GM18508 (cell line): ENCODE measurements around the gene PHACTR3.

ENCODE experiments used
- ATAC-seq: cut with Tn5 transposase; IDR thresholded peaks from one replicate; pipeline ENCODE4 v1.9.1; 2021; ENCODE audit warnings: moderate number of reproducible peaks; ENCODE audit not compliant: insufficient read depth, unreplicated experiment

PHACTR3 gene

DNA sequence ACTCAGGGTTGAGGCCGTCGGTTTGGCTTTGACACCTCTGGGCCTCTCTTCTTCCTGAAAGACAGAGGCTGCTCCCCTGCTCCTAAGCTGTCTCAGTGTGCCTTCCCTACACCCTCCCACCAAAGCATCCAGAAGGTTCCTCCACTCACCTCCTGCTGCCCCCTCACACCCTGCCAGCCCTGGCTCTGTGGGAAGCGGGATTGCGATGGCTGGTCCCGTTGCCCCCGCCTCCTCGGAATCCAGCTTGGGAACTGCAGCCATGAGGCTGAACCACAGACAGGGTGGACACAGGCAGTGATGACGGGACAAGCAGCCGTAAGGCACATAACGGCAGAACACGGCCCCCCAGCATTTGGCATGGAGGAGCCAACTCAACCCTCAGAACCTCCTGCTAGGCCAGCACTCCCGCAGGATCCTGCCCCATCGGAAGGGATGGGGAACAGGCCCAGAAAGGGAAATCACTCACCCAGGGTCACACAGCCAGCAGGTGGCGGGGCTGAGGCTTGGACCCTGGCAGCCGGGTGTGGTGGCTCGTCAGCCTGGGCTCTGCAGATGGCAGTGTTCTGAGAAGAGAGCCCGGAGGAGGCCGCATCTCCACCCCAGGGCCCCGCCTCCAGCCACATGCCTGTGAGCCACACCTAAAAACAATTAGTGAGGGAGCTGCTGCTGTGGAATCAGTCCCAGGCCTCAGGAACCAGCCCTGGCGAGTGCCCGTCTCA, 139.6 kb downstream of the PHACTR3 start:
- no peak for ATAC-seq

DNA sequence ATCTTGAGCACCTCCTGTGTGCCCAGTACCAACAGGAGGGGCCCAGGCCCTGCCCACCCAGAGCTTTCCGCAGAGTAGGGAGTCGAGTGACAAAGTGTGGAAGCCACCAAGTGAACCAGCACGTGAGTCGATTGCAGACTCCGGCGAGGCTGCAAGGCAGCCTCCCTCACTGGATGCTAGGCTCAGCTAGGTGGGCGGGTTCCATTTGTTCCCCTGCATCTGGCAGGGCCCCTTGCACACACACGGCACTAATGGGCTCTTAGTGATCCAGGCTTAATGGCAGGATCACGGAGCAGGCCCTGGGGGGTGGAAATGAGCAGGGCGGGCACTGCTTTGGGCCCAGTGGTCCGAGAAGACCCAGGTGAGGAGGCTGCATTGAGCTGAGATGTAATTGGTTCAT, 140.4 kb downstream of the PHACTR3 start:
- no peak for ATAC-seq

DNA sequence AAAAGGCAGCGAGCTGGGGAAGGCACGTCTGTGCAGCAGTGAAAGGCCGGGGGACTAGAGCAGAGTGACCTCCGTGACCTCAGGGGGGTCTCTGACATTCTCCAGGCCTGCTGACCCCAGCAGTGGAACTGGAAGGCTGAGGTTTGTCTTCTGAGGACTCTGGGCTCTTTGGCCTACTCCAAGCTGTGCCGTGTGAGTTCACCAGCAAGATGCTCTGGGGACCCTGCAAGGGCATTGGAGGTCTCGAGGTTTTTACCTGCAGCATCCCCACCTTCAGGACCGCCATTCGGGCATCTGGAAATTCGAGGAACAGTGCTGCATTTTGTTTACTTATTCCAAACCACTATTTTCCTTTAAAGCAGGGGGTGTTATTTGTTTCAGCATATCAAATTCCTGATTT, 140.9 kb downstream of the PHACTR3 start:
- ATAC-seq, result no peak

DNA sequence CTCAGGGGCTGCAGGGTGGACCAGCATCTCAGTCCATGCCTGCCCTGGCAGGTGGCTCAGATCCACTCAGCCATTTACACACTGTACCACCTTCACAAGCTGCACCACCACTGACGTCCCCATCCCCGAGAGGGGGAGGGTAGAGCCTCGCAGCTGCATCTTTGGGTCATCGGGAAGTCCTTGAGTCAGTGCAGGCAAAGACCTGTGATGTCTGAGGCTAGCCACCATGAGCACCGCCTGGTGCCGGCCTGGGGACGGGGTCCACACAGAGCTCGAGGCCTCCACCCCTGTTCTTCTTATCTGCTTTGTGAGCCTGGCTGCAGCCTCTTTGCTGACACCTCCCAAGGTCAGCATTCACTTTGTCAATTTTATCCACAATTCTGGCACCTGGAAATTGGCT, 141.4 kb downstream of the PHACTR3 start:
- no peak for ATAC-seq

DNA sequence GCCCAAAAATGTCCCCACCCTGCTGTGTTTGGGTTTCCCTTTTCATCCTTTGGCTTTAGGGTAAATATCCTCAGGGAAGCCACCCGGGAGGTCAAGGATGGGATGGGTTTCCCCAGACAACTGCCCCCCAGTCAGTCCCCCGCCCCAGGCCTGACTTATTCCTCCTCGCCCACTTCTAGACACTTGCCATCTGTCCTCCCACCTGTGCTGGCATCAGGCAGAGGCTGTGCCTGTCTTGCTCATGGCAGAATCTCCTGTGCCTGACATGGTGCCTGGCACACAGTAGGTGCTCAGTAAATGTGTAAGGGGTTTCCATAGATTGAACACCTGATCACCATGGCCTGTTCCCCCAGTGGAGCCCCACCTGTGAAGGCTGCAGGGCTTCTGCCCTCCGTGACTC, 141.8 kb downstream of the PHACTR3 start:
- ATAC-seq, result no peak

DNA sequence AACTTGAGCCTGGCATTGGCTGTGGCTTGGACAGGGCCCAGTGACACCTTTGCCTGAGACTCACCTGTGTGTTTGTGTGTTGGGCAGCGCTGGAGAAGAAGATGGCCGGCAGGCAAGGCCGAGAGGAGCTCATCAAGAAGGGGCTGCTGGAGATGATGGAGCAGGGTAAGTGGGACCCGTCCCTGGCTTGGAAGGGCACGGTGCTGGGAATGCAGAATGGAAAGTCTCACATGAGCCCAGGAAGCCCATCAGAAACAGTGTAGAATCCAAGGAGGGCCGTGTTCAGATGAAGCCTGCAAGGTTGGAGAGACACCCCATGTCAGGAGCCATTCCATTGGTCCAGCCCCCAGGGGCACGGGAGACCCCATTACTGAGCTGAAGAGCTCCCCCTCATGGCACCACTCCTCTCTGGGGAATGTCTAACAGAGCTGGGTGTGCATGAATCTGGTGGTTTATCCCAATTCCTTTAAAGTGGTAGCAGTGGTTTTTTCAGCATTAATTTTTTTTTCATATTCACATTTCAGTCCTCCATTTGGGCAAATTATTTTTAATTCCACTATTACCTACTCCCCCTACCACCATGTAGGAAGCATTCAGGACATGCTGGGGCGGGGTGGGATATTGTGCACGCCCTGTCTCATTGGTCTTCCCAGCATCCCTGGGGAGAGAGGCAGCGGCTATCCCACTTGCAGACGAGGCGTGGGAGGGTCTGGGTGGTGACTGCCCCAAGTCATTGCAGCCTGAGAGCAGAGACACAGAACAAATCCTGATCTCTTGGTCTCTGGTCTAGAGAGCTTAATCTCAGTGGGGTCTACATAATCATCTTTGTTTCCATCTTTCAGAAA, 143.6 kb downstream of the PHACTR3 start:
- no peak for ATAC-seq

DNA sequence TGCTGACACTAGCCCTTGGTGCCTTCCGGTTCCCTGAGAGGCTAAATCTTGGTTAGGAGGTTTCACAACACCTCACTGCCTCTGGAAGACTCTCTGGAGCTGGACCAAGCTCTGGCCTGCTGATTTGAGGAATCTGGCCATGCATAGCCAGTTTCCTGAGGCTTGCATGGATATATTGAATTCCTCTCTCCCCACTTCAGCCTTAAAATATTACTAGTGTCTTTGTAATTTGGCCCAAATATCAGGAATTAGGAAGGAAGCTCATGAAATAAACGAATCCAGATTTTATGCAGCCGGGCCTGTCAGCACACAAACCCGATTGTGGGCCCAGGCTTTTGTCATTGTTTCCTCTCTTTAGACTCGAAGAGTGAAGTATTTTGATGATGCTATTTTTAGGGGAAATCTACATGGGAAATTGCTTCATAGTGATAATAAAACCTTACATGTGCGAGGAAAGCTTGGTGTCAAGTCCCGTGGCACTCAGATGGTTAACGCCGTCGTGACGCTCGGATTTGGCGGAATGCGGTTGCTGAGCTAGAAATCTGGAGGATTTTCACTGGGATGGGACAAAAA, 144.4 kb downstream of the PHACTR3 start:
- no peak for ATAC-seq

DNA sequence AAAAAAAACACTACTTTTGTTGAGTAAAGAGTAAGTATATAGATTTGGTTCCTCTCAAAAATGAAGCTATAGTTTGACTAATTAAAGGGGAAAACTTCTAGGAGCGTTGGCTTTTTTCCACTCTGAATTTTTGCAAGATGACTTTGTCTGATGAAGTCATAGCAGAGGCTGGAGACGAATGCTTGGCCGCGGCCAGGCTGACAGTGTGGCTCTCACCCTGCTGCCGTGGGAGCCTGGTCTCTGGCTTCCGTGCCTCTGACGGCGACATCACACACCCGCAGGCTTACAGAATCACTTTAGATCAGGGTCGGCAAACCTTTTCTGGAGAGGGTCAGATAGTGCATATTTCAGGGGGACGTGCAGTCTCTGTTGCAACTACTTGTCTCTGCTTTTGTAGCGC, 145.0 kb downstream of the PHACTR3 start:
- no peak for ATAC-seq

DNA sequence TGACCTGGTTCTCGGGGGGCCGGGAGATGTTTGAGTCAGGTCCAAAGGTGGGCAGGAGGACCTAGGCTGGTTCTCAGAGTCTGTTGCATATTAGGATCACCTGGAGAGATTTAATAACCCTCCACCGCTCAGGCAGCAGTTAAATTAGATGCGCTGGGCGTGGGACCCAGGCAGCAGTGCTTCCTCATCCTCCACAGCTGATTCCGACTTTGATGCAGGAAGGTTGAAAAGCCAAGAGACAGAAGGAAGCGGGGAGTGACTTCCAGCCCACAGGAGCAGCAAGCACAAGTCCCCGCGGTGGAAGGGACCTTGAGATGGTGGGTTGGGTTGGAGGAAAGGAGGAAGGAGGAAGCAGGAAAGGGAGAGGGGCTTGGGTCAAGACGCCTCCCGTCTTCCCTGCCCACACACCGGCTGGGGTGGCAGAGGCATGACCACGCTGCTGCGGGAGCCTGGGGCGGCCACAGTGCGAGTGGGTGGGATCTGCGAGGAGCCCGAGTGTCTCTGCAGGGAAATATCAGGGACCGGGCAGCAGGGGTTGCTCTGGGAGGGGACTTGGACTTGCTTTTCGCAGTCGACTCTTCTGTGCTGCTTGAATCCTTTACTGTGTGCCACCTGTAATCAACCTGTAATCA, 146.0 kb downstream of the PHACTR3 start:
- no peak for ATAC-seq

DNA sequence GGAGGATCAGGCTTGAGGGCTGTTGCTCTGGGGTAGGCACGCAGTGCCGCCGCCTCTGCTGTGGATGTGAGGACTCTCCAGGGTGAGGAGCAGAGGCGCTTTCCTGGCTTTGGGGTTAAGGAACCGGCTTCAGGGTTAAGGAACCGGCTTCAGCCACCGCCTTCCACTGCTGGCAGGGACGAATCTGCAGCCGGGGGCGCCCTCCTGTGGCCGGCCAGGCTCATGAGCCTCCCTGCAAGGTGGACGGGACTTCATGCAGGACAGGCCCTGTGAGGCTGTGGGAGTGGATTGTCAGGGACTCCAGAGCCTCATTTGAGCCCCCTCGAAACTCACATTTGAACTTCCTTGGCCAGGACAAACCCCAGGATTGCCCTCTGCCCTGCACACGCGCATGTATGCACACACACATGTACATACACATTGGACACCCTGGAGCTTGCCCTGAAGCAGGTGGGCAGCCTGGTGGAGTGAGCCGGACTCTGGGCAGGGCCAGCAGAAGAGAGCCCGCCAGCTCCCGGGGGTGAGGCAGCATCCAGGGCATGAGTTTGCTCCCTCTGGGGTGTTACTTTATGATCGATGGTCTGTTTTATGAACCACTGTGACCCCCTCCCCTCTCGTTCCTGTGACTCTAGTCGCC, 146.9 kb downstream of the PHACTR3 start:
- no peak for ATAC-seq

DNA sequence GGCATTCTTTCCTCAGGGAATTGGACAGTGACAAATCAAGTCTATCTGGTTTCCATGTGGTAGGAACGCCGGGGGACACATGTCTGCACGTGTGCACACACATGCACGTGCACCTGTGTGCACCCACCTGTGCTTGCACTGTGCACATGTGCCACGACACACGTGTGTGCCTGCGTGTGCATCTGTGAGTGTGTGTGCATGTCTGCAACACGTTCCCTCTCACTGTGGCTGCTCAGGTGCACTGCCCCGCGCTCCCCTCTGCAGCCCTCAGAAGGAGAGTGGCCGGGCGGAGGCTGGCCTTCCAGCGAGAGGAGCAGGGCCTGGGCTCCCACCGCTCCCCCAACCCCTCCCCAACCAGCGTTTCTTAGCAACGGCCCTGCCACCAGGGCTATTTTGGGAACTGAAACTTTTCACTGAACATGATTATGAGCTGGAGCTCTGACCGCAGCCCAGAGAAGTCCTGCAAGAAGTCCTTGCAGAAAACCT, 147.8 kb downstream of the PHACTR3 start:
- ATAC-seq, result no peak

DNA sequence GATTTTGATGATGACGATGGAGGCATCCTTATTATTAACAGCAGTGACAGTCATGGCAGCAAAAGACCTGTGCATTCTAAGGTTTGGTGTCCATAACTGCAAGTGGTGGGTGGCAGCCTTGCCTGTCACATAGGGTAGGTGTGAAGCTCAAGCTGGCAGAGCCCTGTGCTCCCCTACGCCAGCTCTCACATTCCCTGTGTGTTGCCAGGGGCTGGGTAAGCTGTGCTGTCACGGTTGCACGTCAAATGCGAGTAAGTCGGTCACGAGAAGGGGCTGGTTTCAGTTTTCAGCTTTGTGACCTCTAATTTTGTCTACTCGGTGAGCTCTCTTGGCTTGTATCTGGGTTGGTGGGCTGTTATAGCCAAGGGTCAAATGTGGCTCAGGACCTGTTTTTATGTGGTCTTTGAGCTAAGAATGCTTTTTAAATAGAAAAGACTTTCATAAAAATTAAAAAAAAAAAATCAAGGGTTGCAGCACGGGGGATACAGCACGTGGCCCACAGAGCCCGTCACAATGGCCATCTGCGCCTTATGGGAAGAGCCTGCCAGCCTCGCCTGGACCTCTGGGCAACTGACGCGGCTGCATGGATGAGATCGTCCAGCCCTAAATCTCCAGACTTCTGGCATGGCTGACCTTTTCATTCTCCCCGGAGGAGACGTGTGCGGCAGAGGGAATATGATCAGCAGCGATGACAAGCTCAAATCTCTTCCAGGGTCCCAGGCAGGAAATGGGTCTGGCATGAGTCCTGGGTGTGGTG, 148.5 kb downstream of the PHACTR3 start:
- no peak for ATAC-seq

DNA sequence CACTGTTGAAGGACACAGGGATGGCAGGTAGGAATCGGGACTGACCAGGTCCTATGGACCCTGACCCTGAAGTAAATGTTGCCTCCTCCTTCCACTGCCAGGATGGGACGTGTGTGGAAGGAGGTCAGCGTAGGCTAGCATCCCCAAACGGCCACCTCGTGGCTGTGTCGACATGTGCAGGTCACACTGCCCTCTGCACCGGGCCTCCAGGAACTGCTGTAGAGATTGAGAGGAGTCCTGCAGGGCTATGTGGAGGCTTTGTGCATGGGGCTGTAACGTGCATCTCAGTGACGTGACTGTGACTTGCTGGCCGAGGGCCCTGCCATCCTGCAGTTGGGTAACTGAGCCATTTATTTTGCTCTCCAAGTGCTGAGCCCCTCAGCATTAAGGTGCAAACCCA, 149.5 kb downstream of the PHACTR3 start:
- no peak for ATAC-seq

DNA sequence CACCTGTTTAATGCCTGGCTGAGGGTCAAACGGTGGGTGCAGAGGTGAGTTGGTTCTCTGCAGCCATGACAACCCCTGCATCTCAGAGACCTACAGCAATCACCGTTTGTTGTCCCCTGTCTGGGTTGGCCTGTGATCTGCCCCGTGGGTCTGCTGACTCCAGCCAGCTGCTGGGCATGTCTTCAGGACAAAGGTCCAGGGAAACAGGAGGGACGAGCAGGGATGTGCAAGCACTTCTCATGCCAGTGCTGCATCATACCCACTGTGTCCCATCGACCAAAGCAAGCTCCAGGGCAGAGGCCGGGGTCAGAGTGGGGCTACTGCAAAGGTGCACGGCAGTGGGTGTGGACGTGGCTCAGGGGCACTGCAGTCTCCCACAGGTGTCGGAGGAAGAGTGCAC, 150.2 kb downstream of the PHACTR3 start:
- ATAC-seq, result no peak

DNA sequence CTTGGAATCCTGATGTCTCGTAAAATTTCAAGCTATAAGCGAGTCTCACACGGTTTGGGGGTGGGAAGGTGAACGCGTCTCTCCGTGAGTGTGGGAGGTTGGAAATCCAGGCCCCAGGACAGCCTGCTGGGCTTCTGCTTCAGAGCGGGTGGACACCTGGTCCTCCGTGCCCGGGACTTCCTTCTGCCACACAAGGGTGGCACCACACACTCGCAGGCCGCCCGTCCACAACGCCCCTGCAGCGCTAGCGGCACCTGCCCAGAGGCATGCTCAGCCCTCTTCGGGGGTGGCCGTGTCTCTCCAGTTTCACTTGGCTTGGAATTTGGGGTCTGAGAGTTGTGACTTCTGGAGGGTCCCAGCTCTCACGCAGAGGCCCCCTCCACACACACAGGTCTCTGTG, 151.9 kb downstream of the PHACTR3 start:
- no peak for ATAC-seq

DNA sequence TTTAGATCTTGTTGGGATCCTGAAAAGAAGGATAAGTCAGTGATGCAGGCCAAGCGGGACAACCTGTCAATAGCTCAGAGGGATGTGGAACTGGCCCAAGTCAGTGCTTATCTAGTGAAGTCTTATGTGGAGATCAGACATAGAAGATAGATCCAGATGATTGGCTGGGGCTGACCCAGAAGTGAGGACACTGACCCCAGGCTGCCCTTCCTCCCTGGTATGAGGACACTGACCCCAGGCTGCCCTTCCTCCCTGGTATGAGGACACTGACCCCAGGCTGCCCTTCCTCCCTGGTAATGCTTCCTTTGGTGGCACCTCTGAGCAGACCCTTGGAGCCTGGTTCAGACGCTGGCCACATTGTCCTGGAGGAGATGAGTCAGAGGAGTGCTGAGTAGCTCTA, 159.7 kb downstream of the PHACTR3 start:
- ATAC-seq, result no peak

DNA sequence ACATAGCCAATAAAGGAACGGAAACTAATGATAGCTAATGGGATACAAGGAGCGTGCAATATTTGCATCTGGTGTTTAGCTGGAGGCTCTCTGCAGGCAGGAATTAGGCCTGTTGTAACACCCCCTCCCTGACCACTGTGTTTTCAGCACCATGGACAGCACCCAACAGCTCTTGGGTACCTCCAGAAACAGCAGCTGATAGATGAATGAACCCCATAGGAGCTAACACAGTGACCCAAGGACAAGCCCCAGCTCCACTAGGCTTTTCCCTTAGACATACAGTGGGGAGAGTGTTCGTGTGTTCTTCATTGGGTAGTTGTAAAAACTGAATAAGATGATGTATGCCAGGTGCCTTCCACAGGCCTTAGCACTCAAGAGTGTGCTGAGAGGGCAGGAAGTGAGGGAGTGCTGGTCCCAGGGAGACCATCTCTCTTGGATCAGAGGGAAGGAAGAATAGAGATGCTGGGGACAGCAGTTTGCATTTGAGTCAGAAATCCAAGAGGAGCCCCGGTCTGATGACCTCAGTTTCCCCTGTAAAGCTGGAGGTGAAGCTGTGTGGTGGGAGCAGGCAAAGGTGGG, 161.3 kb downstream of the PHACTR3 start:
- no peak for ATAC-seq

DNA sequence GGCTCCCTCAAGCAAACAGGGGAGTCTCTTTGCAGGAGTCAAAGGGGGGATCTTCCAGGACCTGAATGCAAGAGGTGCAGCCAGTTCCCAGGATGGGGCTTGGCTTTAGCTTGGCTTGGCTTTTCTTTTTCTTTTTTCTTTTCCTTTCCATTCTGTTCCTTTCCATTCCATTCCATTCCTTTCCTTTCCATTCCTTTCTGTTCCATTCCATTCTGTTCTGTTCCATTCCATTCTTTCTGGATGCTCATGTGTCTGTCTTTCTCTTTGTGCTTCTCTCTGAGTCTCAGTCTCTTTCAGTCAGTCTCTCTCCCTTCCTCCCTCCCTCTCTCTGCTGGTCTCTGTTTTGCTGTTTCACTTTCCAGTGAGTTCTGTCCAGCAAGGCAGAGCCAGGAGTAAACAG, 163.3 kb downstream of the PHACTR3 start:
- no peak for ATAC-seq

DNA sequence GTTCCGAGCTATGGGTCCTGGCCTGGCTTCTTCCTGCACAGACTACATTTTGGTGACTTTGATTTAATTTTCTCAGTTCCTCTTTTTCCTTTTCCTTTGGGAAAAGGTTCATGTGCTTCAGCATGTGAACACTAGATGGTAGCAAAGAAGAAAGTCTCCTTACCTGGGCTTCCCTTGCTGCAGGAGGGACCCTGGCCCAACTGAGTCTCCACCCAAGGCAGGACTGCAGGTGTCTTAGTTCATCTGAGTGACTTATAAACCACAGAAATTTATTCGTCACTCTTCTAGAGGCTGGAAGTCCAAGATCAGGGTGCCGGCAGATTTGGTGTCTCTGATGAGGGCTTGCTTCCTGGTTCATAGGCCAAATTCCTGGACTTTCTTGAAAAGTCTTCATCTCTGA, 165.9 kb downstream of the PHACTR3 start:
- no peak for ATAC-seq
